NCI-H82 treated with DMSO at 0.1 percent for 48 hours (cell line): ENCODE measurements around the gene CDK8.

Experiments
- DNase-seq: peaks from one replicate; lab custom pipeline; 2025; ENCODE audit not compliant: unreplicated experiment; lab: John Stamatoyannopoulos, UW

The CDK8 gene

DNA sequence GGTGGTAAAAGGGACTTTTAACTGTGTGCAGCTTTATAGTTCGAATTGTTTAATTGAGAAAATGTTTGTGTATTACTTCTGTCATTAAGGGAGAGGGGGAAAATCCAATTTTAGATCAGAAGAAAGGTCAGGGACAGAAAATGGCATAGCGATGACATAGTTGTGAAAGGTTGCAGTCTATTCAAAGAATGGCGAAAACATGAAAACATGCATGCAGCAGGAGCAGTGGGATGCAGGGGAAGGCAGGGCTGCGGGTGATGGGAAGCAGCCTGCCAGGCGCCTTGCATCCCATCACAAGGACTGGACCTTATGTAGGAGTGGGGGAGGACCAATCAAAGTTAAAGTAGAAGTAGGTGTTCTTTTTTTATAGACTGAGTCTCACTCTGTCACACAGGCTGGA, 125.9 kb downstream of the CDK8 start:
- no peak for DNase-seq

DNA sequence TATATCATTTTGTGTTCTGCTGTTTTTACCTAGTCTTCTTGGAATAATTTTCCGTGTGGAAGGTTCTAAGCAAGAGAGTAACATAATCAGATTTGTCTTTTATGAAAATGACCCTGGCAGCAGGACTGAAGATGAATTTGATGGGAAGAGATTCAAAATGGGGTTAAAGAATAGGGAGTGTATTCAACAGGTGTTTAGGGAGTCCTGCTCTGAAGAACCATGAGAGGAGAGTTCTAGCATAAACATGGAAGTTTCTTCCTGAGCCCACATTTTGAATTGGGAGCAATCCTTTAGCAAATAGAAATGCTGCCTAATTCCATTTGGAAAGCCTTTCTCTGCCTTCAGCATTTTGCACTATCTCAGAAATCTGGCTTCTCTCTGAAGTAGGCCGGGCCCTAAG, 127.0 kb downstream of the CDK8 start:
- no peak for DNase-seq

DNA sequence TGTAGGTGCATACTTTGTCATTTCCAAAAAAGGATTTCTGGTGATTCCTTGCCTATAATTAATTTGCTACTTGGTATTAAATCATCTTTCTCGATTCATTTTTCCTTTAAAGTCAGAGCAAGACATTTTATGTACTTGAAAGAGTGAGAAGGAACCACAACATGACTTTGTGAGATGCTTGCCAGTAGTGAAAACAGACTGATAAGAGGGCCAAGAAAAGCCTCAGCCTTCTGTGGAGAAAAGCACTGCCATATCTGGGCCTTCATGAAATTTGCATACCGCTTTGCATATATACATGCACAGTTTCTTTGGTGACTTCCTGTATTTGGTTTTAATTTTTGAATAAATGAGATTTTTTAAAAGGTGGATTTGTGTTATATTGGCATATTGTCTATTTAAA, 128.4 kb downstream of the CDK8 start:
- no peak for DNase-seq

DNA sequence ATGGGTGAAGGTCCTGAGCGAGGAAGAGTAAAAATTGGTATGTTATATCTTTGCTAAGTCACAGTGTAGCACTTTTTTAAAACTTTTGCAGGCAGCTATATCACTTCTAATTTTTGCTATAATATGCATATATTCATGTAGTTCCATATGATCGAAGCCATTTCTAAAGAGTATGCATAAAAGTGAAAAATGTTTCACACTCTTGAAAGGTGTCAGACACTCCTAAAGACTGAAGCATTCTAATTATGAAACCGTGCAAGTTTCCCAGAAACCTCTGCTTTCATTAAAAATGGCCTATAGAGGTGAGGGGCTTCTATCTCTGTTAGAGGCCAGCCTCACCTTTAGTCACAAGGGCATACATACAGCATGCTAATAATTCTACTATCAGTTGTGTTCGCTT, 128.9 kb downstream of the CDK8 start:
- no peak for DNase-seq

DNA sequence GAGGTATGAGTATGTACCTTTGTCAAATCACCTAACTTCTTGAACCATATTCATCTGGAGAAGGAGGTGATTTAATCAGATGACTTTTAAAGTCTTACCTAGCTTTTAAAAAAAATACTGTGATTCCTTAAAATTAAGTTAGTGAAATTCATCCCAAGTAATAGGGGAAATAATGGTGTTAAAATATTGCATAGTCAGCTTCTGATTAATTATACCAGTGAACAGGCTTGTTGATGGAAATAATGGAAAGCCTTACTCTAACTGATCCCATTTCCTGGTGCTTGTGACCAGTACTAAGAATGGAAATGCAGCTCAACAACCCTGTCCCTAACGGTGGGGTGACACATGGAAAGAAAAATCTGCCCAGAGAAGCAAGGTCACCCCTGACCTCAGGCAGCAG, 130.7 kb downstream of the CDK8 start:
- DNase-seq, result no peak

- DNase-seq, result no peak
Measured at GRCh38 chr13:26386026-26386425, 132.1 kb downstream of the CDK8 start.

DNA sequence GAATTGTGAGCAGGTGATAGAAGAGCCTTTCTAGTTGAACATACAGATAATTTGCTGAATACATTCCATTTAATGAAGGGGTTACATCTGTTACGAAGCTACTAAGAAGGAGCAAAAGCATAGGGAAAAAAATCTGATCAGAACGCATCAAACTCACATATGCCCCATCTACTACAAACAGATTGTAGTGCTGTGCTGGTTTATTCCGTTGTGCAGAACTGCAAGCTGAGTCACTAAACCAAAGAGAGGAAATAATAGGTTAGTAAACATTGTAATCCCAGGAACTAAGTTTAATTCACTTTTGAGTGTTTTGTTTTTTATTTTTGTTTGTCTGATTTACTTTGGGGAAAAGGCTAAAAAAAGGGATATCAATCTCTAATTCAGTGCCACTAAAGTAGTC, 136.3 kb downstream of the CDK8 start:
- no peak for DNase-seq

DNA sequence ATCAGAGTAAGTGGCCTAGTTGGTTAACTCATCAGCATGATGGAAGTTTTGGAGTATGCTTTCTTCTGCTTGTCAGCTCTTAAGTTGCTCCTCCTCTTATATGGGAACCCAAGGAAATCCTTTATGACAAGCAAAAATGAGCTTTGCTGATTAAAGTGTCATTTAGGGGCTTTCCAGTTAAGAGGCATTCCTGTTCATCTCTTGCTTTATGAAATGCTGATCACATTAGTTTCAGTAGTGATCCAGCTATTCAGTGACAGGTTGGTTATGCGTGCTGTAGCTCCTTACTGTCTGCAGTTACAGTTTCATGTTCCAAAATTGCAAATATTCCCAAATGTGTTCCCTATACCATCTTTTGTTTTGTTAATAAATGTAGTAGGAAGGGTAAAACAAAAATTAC, 146.6 kb downstream of the CDK8 start:
- DNase-seq, result no peak

DNA sequence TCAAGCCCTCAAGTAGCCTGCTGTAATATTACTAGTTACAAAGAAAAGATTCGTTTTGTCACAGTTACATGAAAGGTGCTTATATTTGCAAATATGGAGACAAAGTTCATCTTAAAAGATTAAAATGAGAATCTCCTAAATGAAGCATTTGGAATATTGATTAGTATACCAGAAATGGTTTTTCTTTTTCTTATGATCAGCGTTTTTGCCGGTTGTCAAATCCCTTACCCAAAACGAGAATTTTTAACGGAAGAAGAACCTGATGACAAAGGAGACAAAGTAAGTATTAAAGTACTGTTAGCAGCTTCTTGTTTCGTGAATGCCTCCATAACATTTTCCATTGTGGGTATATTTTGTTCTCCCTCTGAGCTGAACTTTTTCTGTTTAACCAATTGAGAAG, 147.1 kb downstream of the CDK8 start:
- DNase-seq, result no peak

GRCh38 chr13:26401578-26402021, 147.7 kb downstream of the CDK8 start:
- no peak for DNase-seq

GRCh38 chr13:26406791-26407190, 152.9 kb downstream of the CDK8 start:
- no peak for DNase-seq

DNA sequence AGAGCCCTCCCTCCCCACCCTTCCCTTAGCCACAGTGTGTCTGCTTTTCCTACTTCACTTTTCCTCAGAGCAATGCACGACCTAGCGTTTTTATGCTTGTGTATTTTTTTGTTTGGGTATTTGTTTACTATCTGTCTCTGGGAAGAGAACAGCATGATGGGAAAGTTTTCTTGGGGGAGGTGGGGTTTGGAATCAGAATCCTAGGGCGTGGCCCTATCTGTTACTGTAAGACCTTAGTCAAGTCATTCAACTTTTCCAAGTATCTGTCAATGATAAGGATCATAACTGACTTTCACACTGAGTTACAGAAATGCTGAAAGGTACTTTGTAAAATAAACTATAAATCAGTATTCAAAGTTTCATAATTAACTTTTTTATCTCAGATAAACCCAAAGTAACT, 157.3 kb downstream of the CDK8 start:
- DNase-seq, result no peak

- DNase-seq, result no peak
Measured at GRCh38 chr13:26412263-26412662, 158.3 kb downstream of the CDK8 start.

DNA sequence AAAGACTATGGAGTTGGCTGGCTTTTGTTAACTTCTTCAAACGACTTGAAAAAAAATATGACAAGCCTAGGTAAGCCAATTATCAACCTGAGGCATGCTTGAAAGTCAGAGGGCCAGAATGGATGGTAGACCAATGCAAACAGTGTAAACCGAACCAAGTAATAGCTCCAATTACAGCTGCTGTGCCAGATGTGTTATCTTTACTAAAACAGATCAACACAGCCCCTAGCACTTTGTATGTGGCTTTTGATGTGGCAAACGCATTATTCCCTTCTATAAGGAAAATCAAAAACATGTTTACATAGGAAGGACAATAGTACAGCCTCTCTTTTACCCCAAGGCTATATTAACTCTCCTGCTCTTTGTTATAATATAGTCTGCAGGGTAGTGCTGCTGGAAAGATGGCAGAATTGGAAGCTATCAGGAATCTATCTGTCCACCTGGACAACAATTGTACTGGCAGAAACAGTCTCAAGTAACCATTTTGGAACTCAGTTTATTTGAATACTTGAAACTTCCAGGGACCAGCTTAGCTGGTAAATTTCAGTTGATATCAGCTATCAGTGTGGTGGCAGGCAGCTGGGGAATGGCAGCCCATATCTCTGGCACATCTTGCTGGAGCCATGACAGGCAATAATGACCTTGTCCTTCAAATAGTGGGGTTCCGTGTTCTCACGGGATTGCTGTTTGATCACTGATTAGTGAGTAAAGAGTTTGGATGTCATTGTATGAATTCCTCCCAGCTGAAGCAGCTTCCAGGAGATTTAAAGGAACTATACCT, 159.2 kb downstream of the CDK8 start:
- DNase-seq, result no peak

DNA sequence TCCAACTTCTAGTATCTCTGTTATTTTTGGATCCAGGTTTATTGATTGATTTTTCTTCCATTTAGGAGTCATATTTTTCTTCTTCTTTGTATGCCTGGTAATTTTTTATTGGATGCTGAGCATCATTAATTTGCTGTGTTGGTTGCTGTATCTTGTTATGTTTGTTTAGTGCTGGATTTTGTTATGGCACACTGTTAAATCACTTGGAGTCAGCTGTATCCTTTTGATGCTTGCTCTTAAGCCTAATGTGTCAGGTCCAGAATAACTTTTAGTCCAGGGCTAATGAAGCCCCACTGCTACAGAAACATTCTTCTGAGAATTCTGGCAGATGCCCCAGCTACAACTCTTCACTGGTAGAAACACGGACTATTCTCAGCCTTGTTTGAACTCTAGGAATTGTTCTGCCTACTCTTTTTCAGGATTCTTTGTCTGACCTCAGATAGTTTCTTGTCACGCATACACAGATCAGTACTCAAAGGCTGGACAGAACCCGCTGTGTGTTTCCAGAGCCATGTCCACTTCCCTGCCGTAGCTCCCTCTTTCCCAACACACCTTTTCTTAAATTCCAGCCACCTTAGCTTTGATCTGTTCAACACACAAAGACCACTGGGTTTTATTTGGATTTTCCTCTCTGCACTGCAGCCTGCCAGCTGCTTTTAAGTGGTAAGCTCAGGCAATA, 166.5 kb downstream of the CDK8 start:
- DNase-seq, result no peak

GRCh38 chr13:26422036-26422435, 168.1 kb downstream of the CDK8 start:
- DNase-seq, result no peak

GRCh38 chr13:26423629-26424028, 169.7 kb downstream of the CDK8 start:
- DNase-seq, result no peak

GRCh38 chr13:26424181-26424580, 170.3 kb downstream of the CDK8 start:
- DNase-seq, result no peak

DNA sequence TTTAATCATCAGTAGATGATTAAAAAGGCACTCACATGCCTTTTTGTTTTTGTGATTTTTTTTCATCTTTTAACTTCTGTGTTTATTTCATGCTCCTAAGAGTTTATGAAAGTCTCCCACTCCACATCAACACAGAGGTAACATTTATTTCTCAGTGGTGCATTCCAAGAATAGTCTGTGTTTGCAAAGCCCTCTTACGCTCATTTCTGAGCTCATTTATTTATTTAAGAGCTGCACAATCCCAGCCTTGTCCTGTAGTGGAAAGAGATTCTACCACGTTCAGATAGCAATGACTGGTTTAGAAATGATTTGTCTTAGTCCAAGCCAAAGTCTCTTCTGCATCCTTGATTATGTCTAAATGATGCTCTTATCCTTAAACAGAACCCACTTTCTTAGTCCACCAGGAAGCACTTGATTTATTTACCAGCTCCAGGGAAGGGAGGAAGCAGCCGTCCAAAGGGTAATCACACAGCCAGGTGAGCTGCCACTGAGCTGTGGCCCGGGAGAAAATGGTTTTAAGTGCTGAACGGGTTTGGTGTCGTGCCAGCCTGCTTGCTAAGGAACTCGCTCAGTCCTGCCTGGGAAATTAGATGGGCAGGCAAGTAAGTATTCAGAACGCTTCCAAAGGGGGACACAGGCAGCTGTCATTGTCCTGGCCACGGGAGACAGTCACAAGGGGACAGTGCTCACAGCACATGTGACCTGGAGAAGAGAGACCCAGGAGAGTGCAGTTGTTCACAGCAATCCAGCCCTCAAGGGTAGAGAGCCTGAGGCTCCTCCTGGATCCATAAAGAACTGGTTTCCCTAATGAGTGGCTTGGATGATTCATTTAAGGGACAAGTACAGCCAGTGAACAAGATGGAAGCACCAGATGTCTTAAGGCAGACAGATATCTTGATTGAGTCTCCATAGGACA, 171.8 kb downstream of the CDK8 start:
- no peak for DNase-seq

DNA sequence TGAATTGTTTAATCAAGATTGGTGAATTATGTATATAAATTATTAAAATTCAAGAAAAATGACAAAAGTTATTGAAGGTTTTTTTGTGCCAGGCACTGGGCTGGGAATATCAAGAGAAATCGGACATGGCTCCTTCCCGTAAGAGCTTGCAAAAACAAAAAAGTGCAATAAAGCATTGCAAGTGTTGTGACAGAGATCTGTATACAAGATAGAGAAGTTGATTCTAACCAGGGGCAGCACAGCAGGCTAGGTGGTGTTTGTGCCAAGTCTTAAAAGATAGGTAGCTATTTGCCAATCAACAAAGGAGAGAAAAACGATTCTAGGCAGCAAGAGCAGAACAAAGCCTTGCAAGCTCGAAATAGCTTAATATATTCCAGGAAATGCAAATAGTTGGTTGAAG, 179.8 kb downstream of the CDK8 start:
- no peak for DNase-seq

GRCh38 chr13:26435171-26435570, 181.2 kb downstream of the CDK8 start:
- DNase-seq, result no peak

DNA sequence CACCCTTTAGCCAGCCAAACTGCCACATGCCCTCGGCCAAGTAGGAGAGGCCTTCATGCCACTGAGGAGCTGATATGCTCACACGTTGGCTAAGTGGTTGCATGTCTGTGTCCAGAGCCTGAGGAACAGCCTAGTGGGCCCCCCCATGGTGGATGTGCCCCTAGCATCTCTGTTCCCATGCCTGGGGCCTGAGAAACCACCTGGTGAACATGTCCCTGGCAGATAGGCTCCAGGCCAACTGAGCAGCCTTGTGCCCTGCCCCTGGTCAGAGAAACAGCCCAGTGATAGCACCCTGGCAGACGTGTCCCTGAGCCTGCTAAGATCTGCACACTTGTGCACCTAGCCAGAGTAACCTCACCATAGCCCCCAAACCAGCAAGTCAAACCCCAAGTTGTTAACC, 181.7 kb downstream of the CDK8 start:
- no peak for DNase-seq
